ENCODE results near the gene ATRN. TPM values are rescaled to one million over a fixed set of nuclear protein-coding genes. Genes with fewer than 3 reads are reported as not detected.

Gene ATRN
- total and polyA plus RNA-seq, 2 of the 8 experiments (the other 6 are each of a cell fraction or from before 2014, with no cell fraction given) = 12.0 to 17.4 TPM

DNA sequence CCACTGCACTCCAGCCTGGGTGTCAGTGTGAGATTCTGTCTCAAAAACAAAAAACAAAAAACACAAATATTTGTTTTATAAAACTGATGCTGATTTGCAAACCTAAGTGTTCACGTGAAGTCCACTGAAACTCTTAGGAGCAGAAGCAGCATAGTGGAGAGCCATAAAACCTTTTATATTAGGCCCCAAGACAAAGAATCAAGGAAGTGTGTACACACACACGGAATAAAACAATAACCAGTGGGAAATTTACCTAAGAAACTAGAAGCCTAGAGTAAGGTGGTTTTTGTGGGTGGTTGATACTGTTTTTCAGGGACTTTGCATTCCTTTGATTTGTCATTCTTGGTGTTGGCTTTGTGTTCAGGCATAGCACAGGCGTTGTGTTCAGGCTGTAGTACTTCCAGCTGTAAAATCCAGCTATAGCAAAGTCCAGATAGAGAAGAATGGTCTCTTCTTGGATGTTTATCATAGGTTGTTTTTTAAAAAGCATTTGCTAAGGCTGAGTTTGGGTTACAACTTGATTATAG is 61.3 kb downstream of the ATRN start:
- no peak overlapping the region for H3K4me2 ChIP-seq (ENCODE audit: insufficient read depth in 1 of 2, low read depth in 2 of 2, low read length in 2 of 2)
- no peaks in the 10 kb centered on the region for H3K9me3 ChIP-seq (ENCODE audit: insufficient read depth in 2 of 2, low read depth in 1 of 2, low read length in 1 of 2)
- TF ChIP-seq CREB1 (IDR thresholded peaks at IDR 0.05) (no peak), RXRA (IDR thresholded peaks at IDR 0.05; ENCODE audit: insufficient read depth, low read depth, low read length) (no peak), EZH2 (IDR thresholded peaks at IDR 0.05; ENCODE audit: low read depth, low read length, severe bottlenecking) (no peak), CBX8 (IDR thresholded peaks at IDR 0.05; ENCODE audit: borderline replicate concordance, low read depth, low read length) (no peak), NRF1 (IDR thresholded peaks at IDR 0.05; ENCODE audit: low read depth, low read length) (no peak), SIN3A (conservative IDR thresholded peaks at IDR 0.05 in 1 of 2, IDR thresholded peaks at IDR 0.05 in 1 of 2; ENCODE audit: low read depth in 1 of 2, low read length in 2 of 2) (no peak), BCL11A (IDR thresholded peaks at IDR 0.05; ENCODE audit: low read depth in 2 of 2, low read length in 2 of 2) (no peak), BRCA1 (IDR thresholded peaks at IDR 0.05; ENCODE audit: low read depth, low read length) (no peak), KDM4A (IDR thresholded peaks at IDR 0.05; ENCODE audit: low read depth, low read length, severe bottlenecking) (no peak), ASH2L (IDR thresholded peaks at IDR 0.05; ENCODE audit: low read length) (no peak), CHD2 (IDR thresholded peaks at IDR 0.05; ENCODE audit: low read length) (no peak)
- TF ChIP-seq, protein P1, sequence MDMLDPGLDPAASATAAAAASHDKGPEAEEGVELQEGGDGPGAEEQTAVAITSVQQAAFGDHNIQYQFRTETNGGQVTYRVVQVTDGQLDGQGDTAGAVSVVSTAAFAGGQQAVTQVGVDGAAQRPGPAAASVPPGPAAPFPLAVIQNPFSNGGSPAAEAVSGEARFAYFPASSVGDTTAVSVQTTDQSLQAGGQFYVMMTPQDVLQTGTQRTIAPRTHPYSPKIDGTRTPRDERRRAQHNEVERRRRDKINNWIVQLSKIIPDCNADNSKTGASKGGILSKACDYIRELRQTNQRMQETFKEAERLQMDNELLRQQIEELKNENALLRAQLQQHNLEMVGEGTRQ (IDR thresholded peaks at IDR 0.05; ENCODE audit: low read length) = no peak
- no peaks in the 10 kb centered on the region for H3K27me3 ChIP-seq (replicated peaks in 1 of 4; ENCODE audit: control insufficient read depth in 3 of 4, extremely low read depth in 1 of 4, insufficient read depth in 3 of 4, low read length in 3 of 4)
- ChIA-PET POLR2A (ENCODE audit: partially characterized antibody) (no interaction called here), CTCF (ENCODE audit: partially characterized antibody) (no interaction called here)
- no peak overlapping the region for H3K14ac ChIP-seq (ENCODE audit: insufficient read length)
- no peak overlapping the region for H3K23ac ChIP-seq (ENCODE audit: insufficient read length)
- 88% methylated on average over 3 of the region's 3 CpGs; no CpG with 5 or more reads in 1 of the 2 experiments for WGBS, 2 experiments (ENCODE audit: extremely low coverage in 1 of 2, insufficient coverage in 1 of 2, insufficient read length in 1 of 2, insufficient replicate concordance in 2 of 2, low coverage in 1 of 2, low lambda C conversion rate in 2 of 2, missing lambda C conversion rate in 1 of 2)
- no peak overlapping the region for H3K4ac ChIP-seq (replicated peaks; ENCODE audit: insufficient read length, low read depth, low read length)
- no peak overlapping the region for H2BK20ac ChIP-seq (ENCODE audit: low read length)
- H3K56ac ChIP-seq (replicated peaks; ENCODE audit: insufficient read length, low read depth, low read length) = no peak overlapping the region
- H3K23me2 ChIP-seq (ENCODE audit: low read depth, low read length) = peaks cover 2% of the 10 kb centered on the region; the same call in 1 of the 2 replicates
- no peak overlapping the region for H3K27ac ChIP-seq (ENCODE audit: low read depth, low read length)
- no peak overlapping the region for H2BK5ac ChIP-seq (ENCODE audit: low read depth, low read length)
- H4K5ac ChIP-seq (ENCODE audit: insufficient read length, low read depth, low read length) = no peak overlapping the region
- H3K79me2 ChIP-seq (ENCODE audit: control insufficient read depth in 1 of 2, insufficient read depth in 2 of 2, low read length in 2 of 2) = no peaks in the 10 kb centered on the region
- H3K79me1 ChIP-seq (ENCODE audit: low read depth, low read length) = no peaks in the 10 kb centered on the region
- H4K91ac ChIP-seq (replicated peaks; ENCODE audit: insufficient read length, low read length) = no peak overlapping the region
- H3K4me3 ChIP-seq (ENCODE audit: extremely low read depth in 1 of 4, insufficient read depth in 2 of 4, low read depth in 3 of 4, low read length in 4 of 4) = no peak overlapping the region
- no peak overlapping the region for H3K18ac ChIP-seq (ENCODE audit: extremely low read depth, low read length)
- no peak overlapping the region for H4K8ac ChIP-seq (ENCODE audit: extremely low read depth, insufficient read depth, low read length)
- H3K36me3 ChIP-seq (ENCODE audit: control insufficient read depth in 2 of 4, insufficient read depth in 4 of 4, low read length in 3 of 4) = no peaks in the 10 kb centered on the region
- H2AK5ac ChIP-seq (ENCODE audit: low read depth, low read length) = no peak overlapping the region
- H2BK15ac ChIP-seq (ENCODE audit: low read length) = no peak overlapping the region
- no peak for DNase-seq (ENCODE audit: low read depth in 1 of 2, low spot score in 2 of 2)
- H3K9ac ChIP-seq (replicated peaks in 1 of 4; ENCODE audit: extremely low read depth in 1 of 4, low read depth in 3 of 4, low read length in 3 of 4) = no peak overlapping the region
- no peak overlapping the region for H2BK12ac ChIP-seq (ENCODE audit: low read depth, low read length)
- no peak overlapping the region for H2BK120ac ChIP-seq (replicated peaks; ENCODE audit: low read depth, low read length)
- no peak for FAIRE-seq
- H3K4me1 ChIP-seq (replicated peaks in 1 of 4; ENCODE audit: control insufficient read depth in 3 of 4, insufficient read depth in 4 of 4, low read length in 3 of 4) = no peaks in the 10 kb centered on the region
- peaks cover 0 to 2% of the 10 kb centered on the region in 2 experiments for H4K20me1 ChIP-seq (replicated peaks in 1 of 2; ENCODE audit: control insufficient read depth in 1 of 2, insufficient read depth in 2 of 2, low read length in 2 of 2)
- no peak overlapping the region for H2AFZ ChIP-seq (ENCODE audit: low read length)

Data from H1 (cell line).